WTC11 (cell line): ENCODE results near the gene TRIM7. TPM values are rescaled to one million over a fixed set of nuclear protein-coding genes. Genes with fewer than 3 reads are reported as not detected.
A peak's percentile ranks its signal among the peaks of the same experiment; 100 is the strongest.

Source experiments
- ATAC-seq: fragments of 200-7000 bp; cut with Tn5 transposase; 2 replicates; pipeline ENCODE4 v1.10.0; 2021; ENCODE audit warnings: mild to moderate bottlenecking, moderate library complexity
- CTCF ChIA-PET: fragments of 300-600 bp; sonication (Branson Sonifier 250); formaldehyde crosslinking; loops from one replicate; lab custom pipeline; 2021; ENCODE audit warnings: antibody characterized with exemption; lab: Charles Lee
- POLR2A ChIA-PET: fragments of 350-600 bp; sonication (Branson Sonifier 250); formaldehyde crosslinking; loops from one replicate; lab custom pipeline; 2021; ENCODE audit warnings: antibody characterized with exemption; lab: Charles Lee
- DNase-seq: peaks from one replicate; pipeline ENCODE4 v3.0.0; 2021; ENCODE audit warnings: low spot score
- H3K27ac Mint-ChIP-seq: 2 replicates; pipeline ENCODE4 v1.8.0; 2021; ENCODE audit warnings: mixed read lengths
- H3K27me3 Mint-ChIP-seq: 2 replicates; pipeline ENCODE4 v1.8.0; 2021; ENCODE audit warnings: low read depth, mild to moderate bottlenecking, moderate library complexity, mixed read lengths
- H3K36me3 Mint-ChIP-seq: 2 replicates; pipeline ENCODE4 v1.8.0; 2021; ENCODE audit warnings: mixed read lengths
- H3K4me1 Mint-ChIP-seq: 2 replicates; pipeline ENCODE4 v1.8.0; 2022; ENCODE audit warnings: mixed read lengths
- H3K4me3 Mint-ChIP-seq: 2 replicates; pipeline ENCODE4 v1.8.0; 2021; ENCODE audit warnings: mild to moderate bottlenecking, moderate library complexity, mixed read lengths
- H3K9me3 Mint-ChIP-seq: 2 replicates; pipeline ENCODE4 v1.8.0; 2021; ENCODE audit warnings: mixed read lengths
- CREM ChIP-seq: sonication (generic); formaldehyde crosslinking; IDR thresholded peaks from 2 replicates; pipeline ENCODE4 v1.8.1; 2022; ENCODE audit warnings: mild to moderate bottlenecking, missing genetic modification reagents, moderate library complexity
- FOXK1 ChIP-seq: sonication (generic); formaldehyde crosslinking; IDR thresholded peaks from 2 replicates; pipeline ENCODE4 v1.8.0; 2022; ENCODE audit warnings: mild to moderate bottlenecking, moderate library complexity, missing genetic modification reagents
- IRF2 ChIP-seq: sonication (generic); formaldehyde crosslinking; IDR thresholded peaks from 2 replicates; pipeline ENCODE4 v1.8.0; 2022; ENCODE audit warnings: low read depth, missing genetic modification reagents, borderline replicate concordance
- JAZF1 ChIP-seq: fragments of 250-450 bp; sonication (Bioruptor Pico); IDR thresholded peaks from 2 replicates; pipeline ENCODE4 v1.9.0; 2021; ENCODE audit warnings: moderate library complexity, mild to moderate bottlenecking, inconsistent platforms
- MXD4 ChIP-seq: fragments of 250-450 bp; sonication (Bioruptor Pico); IDR thresholded peaks from 2 replicates; pipeline ENCODE4 v1.8.0; 2021; ENCODE audit warnings: mild to moderate bottlenecking, moderate library complexity, borderline replicate concordance
- OVOL2 ChIP-seq: fragments of 250-450 bp; sonication (Bioruptor Pico); IDR thresholded peaks from 2 replicates; pipeline ENCODE4 v1.9.0; 2021; ENCODE audit warnings: mild to moderate bottlenecking, borderline replicate concordance
- ZNF121 ChIP-seq: sonication (generic); formaldehyde crosslinking; IDR thresholded peaks from 2 replicates; pipeline ENCODE4 v1.8.0; 2023; ENCODE audit warnings: missing genetic modification reagents
- ZNF423 ChIP-seq: fragments of 250-450 bp; sonication (Bioruptor Pico); IDR thresholded peaks from 2 replicates; pipeline ENCODE4 v2.1.2; 2022; ENCODE audit warnings: mild to moderate bottlenecking, moderate library complexity
- total RNA-seq: library from RNA; stranded (reverse); gene quantifications from 3 replicates; pipeline ENCODE4 v1.2.3, GENCODE V29; 2021
- TF ChIP-seq, protein P1 (sequence below): sonication (generic); formaldehyde crosslinking; IDR thresholded peaks from 2 replicates; pipeline ENCODE4 v1.8.1; 2023; ENCODE audit warnings: mild to moderate bottlenecking, missing genetic modification reagents
- TF ChIP-seq, protein P2 (sequence below): fragments of 250-450 bp; sonication (Bioruptor Pico); IDR thresholded peaks from 2 replicates; pipeline ENCODE4 v1.9.0; 2021; ENCODE audit warnings: mild to moderate bottlenecking
- TF ChIP-seq, protein P3 (sequence below): sonication (generic); formaldehyde crosslinking; conservative IDR thresholded peaks from 2 replicates; pipeline ENCODE4 v1.8.1; 2023; ENCODE audit warnings: mild to moderate bottlenecking, low read depth, missing genetic modification reagents, moderate library complexity
- TF ChIP-seq, protein P4 (sequence below): sonication (generic); formaldehyde crosslinking; IDR thresholded peaks from 2 replicates; pipeline ENCODE4 v1.8.1; 2023; ENCODE audit warnings: mild to moderate bottlenecking, missing genetic modification reagents, borderline replicate concordance
- TF ChIP-seq, protein P5 (sequence below): sonication (generic); formaldehyde crosslinking; IDR thresholded peaks from 2 replicates; pipeline ENCODE4 v1.8.1; 2022; ENCODE audit warnings: missing genetic modification reagents, borderline replicate concordance
- TF ChIP-seq, protein P6 (sequence below): fragments of 250-450 bp; sonication (Bioruptor Pico); IDR thresholded peaks from 2 replicates; pipeline ENCODE4 v1.9.0; 2021; ENCODE audit warnings: moderate library complexity, mild to moderate bottlenecking, inconsistent platforms, borderline replicate concordance

The TRIM7 gene
- total RNA-seq, 1 experiment from 2014 or later, result 1.4 TPM

DNA sequence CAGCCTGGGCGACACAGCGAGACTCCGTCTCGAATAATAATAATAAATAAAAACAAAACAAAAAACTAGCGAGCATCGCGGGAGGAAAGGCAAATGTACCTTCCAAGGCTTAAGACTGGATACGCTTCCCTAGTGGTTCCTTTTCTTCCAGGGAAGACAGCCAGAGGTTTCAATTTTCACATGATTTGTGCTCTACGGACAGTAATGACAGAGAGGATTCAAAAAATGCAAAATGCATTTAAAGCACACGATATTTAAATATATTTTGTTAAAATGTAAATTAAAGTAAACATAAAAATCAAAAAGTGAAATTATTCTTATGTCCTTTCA lies 13.8 kb upstream of the TRIM7 start:
- POLR2A ChIA-PET, result no interaction called here

DNA sequence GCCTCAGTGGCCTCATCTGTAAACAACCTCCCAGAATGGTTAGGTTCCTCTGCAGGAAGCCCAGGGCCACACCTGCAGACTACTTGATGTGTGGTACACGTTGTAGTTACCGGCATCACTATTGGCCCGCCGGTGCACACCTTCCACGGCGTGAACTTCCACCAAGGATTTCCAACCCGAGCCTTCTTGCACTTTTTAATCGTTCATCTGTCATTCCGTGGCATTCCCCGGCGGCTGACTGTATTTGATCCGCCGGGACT lies 12.7 kb upstream of the TRIM7 start:
- Mint-ChIP-seq H3K9me3 (no peaks in the 10 kb centered on the region), H3K4me3 (peak overlapping the region; percentile 94), H3K27me3 (peaks cover 33% of the 10 kb centered on the region), H3K27ac (peak overlapping the region; percentile 58), H3K4me1 (peaks cover 24% of the 10 kb centered on the region), H3K36me3 (no peaks in the 10 kb centered on the region)
- DNase-seq, result no peak
- ChIA-PET CTCF (interaction anchor here (1.0 kb wide), 1 partner anchor 26 kb away, joined by 3 read pairs; no protein-coding TSS in a partner anchor), POLR2A (no interaction called here)
- no peak for ATAC-seq
- TF ChIP-seq FOXK1 (CRISPR knock-in tag) (peak; percentile 65), OVOL2 (CRISPR knock-in tag) (no peak), MXD4 (CRISPR knock-in tag) (no peak)
- TF ChIP-seq, protein P1, sequence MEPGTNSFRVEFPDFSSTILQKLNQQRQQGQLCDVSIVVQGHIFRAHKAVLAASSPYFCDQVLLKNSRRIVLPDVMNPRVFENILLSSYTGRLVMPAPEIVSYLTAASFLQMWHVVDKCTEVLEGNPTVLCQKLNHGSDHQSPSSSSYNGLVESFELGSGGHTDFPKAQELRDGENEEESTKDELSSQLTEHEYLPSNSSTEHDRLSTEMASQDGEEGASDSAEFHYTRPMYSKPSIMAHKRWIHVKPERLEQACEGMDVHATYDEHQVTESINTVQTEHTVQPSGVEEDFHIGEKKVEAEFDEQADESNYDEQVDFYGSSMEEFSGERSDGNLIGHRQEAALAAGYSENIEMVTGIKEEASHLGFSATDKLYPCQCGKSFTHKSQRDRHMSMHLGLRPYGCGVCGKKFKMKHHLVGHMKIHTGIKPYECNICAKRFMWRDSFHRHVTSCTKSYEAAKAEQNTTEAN, result 0 out of 2 replicates have a peak, but pooled peaks have one; percentile 15
- TF ChIP-seq, protein P2, sequence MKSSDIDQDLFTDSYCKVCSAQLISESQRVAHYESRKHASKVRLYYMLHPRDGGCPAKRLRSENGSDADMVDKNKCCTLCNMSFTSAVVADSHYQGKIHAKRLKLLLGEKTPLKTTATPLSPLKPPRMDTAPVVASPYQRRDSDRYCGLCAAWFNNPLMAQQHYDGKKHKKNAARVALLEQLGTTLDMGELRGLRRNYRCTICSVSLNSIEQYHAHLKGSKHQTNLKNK, result no peak

More for the DNA sequence above, 13.8 kb upstream of the TRIM7 start:
- ATAC-seq, result no peak
- Mint-ChIP-seq H3K4me3 (peak overlapping the region; percentile 94), H3K9me3 (no peaks in the 10 kb centered on the region), H3K27ac (peak overlapping the region; percentile 79; the same call in 1 of the 2 replicates), H3K36me3 (no peaks in the 10 kb centered on the region), H3K4me1 (peaks cover 19% of the 10 kb centered on the region), H3K27me3 (peaks cover 30% of the 10 kb centered on the region)
- no peak for DNase-seq
- CTCF ChIA-PET, result no interaction called here
- TF ChIP-seq, protein P1, result no peak
- TF ChIP-seq, protein P3, sequence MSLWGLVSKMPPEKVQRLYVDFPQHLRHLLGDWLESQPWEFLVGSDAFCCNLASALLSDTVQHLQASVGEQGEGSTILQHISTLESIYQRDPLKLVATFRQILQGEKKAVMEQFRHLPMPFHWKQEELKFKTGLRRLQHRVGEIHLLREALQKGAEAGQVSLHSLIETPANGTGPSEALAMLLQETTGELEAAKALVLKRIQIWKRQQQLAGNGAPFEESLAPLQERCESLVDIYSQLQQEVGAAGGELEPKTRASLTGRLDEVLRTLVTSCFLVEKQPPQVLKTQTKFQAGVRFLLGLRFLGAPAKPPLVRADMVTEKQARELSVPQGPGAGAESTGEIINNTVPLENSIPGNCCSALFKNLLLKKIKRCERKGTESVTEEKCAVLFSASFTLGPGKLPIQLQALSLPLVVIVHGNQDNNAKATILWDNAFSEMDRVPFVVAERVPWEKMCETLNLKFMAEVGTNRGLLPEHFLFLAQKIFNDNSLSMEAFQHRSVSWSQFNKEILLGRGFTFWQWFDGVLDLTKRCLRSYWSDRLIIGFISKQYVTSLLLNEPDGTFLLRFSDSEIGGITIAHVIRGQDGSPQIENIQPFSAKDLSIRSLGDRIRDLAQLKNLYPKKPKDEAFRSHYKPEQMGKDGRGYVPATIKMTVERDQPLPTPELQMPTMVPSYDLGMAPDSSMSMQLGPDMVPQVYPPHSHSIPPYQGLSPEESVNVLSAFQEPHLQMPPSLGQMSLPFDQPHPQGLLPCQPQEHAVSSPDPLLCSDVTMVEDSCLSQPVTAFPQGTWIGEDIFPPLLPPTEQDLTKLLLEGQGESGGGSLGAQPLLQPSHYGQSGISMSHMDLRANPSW (CRISPR knock-in tag), result no peak
- TF ChIP-seq, protein P4, sequence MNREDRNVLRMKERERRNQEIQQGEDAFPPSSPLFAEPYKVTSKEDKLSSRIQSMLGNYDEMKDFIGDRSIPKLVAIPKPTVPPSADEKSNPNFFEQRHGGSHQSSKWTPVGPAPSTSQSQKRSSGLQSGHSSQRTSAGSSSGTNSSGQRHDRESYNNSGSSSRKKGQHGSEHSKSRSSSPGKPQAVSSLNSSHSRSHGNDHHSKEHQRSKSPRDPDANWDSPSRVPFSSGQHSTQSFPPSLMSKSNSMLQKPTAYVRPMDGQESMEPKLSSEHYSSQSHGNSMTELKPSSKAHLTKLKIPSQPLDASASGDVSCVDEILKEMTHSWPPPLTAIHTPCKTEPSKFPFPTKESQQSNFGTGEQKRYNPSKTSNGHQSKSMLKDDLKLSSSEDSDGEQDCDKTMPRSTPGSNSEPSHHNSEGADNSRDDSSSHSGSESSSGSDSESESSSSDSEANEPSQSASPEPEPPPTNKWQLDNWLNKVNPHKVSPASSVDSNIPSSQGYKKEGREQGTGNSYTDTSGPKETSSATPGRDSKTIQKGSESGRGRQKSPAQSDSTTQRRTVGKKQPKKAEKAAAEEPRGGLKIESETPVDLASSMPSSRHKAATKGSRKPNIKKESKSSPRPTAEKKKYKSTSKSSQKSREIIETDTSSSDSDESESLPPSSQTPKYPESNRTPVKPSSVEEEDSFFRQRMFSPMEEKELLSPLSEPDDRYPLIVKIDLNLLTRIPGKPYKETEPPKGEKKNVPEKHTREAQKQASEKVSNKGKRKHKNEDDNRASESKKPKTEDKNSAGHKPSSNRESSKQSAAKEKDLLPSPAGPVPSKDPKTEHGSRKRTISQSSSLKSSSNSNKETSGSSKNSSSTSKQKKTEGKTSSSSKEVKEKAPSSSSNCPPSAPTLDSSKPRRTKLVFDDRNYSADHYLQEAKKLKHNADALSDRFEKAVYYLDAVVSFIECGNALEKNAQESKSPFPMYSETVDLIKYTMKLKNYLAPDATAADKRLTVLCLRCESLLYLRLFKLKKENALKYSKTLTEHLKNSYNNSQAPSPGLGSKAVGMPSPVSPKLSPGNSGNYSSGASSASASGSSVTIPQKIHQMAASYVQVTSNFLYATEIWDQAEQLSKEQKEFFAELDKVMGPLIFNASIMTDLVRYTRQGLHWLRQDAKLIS (CRISPR knock-in tag), result no peak
- TF ChIP-seq, protein P5, sequence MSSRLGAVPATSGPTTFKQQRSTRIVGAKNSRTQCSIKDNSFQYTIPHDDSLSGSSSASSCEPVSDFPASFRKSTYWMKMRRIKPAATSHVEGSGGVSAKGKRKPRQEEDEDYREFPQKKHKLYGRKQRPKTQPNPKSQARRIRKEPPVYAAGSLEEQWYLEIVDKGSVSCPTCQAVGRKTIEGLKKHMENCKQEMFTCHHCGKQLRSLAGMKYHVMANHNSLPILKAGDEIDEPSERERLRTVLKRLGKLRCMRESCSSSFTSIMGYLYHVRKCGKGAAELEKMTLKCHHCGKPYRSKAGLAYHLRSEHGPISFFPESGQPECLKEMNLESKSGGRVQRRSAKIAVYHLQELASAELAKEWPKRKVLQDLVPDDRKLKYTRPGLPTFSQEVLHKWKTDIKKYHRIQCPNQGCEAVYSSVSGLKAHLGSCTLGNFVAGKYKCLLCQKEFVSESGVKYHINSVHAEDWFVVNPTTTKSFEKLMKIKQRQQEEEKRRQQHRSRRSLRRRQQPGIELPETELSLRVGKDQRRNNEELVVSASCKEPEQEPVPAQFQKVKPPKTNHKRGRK (CRISPR knock-in tag), result no peak
- TF ChIP-seq, protein P6, sequence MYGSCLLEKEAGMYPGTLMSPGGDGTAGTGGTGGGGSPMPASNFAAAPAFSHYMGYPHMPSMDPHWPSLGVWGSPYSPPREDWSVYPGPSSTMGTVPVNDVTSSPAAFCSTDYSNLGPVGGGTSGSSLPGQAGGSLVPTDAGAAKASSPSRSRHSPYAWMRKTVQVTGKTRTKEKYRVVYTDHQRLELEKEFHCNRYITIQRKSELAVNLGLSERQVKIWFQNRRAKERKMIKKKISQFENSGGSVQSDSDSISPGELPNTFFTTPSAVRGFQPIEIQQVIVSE, result no peak
- TF ChIP-seq IRF2 (no peak), CREM (no peak), JAZF1 (CRISPR knock-in tag) (no peak), ZNF121 (CRISPR knock-in tag) (no peak), ZNF423 (no peak)
